ENCODE measurements around the gene ACSL3.

ACSL3 gene

GRCh38 chr2:222939208-222939856, 78.5 kb downstream of the ACSL3 start:
- no peak overlapping the region for H3K4me3 ChIP-seq (replicated peaks; ENCODE audit: low read depth, low read length)
- DNase-seq (ENCODE audit: extremely low read depth, low read depth), result peak; percentile 59
- TF ChIP-seq CTCF (IDR thresholded peaks at IDR 0.05; ENCODE audit: low read depth, low read length, missing control alignments), result peak; percentile 90

GRCh38 chr2:222939979-222940378, 79.1 kb downstream of the ACSL3 start:
- H3K4me3 ChIP-seq (replicated peaks; ENCODE audit: low read depth, low read length), result no peak overlapping the region
- DNase-seq (ENCODE audit: extremely low read depth, low read depth), result no peak
- TF ChIP-seq CTCF (IDR thresholded peaks at IDR 0.05; ENCODE audit: low read depth, low read length, missing control alignments), result no peak

- no peak overlapping the region for H3K4me3 ChIP-seq (replicated peaks; ENCODE audit: low read depth, low read length)
- no peak for TF ChIP-seq CTCF (IDR thresholded peaks at IDR 0.05; ENCODE audit: low read depth, low read length, missing control alignments)
- no peak for DNase-seq (ENCODE audit: extremely low read depth, low read depth)
These were observed 80.7 kb downstream of the ACSL3 start for GRCh38 chr2:222941510-222942032.

GRCh38 chr2:222942561-222942960, 81.7 kb downstream of the ACSL3 start:
- no peak for TF ChIP-seq CTCF (IDR thresholded peaks at IDR 0.05; ENCODE audit: low read depth, low read length, missing control alignments)
- DNase-seq (ENCODE audit: extremely low read depth, low read depth), result no peak
- H3K4me3 ChIP-seq (replicated peaks; ENCODE audit: low read depth, low read length), result no peak overlapping the region

GRCh38 chr2:222942977-222943376, 82.1 kb downstream of the ACSL3 start:
- no peak for DNase-seq (ENCODE audit: extremely low read depth, low read depth)
- no peak for TF ChIP-seq CTCF (IDR thresholded peaks at IDR 0.05; ENCODE audit: low read depth, low read length, missing control alignments)
- no peak overlapping the region for H3K4me3 ChIP-seq (replicated peaks; ENCODE audit: low read depth, low read length)

GRCh38 chr2:222943820-222944219, 83.0 kb downstream of the ACSL3 start:
- no peak overlapping the region for H3K4me3 ChIP-seq (replicated peaks; ENCODE audit: low read depth, low read length)
- DNase-seq (ENCODE audit: extremely low read depth, low read depth), result no peak
- no peak for TF ChIP-seq CTCF (IDR thresholded peaks at IDR 0.05; ENCODE audit: low read depth, low read length, missing control alignments)

GRCh38 chr2:222944552-222944951, 83.7 kb downstream of the ACSL3 start:
- no peak for TF ChIP-seq CTCF (IDR thresholded peaks at IDR 0.05; ENCODE audit: low read depth, low read length, missing control alignments)
- no peak overlapping the region for H3K4me3 ChIP-seq (replicated peaks; ENCODE audit: low read depth, low read length)
- DNase-seq (ENCODE audit: extremely low read depth, low read depth), result no peak
